ENCODE measurements around the gene C20orf173. TPM values are rescaled to one million over a fixed set of nuclear protein-coding genes. Genes with fewer than 3 reads are reported as not detected.

The C20orf173 gene
- total and polyA plus RNA-seq, 2 donors from 2014 or later, result not detected

DNA sequence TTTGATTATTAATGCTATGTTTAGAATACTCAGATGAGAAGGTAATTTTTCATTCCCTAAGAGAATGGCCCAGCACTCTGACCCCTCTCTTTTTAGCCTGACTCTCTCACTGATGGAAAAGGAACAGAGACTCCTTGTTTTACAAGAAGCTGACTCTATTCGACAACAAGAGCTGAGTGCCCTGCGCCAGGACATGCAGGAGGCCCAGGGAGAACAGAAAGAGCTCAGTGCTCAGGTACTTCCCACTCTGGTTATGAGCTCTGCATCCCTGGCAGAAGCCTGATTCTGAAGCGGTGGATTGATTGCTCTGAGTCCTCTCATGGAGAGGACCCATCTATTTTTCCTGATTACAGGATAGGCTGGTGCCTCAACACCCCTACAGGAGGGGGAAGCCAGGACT lies 33.0 kb downstream of the C20orf173 start:
- no peak for DNase-seq
- Histone ChIP-seq H3K27me3 (ENCODE audit: control insufficient read depth, insufficient read depth, low read length) (no peaks in the 10 kb centered on the region), H3K36me3 (ENCODE audit: control insufficient read depth in 2 of 3, insufficient read depth in 3 of 3, low read length in 3 of 3) (peaks cover 3 to 33% (median 24%) of the 10 kb centered on the region in 3 donors)

DNA sequence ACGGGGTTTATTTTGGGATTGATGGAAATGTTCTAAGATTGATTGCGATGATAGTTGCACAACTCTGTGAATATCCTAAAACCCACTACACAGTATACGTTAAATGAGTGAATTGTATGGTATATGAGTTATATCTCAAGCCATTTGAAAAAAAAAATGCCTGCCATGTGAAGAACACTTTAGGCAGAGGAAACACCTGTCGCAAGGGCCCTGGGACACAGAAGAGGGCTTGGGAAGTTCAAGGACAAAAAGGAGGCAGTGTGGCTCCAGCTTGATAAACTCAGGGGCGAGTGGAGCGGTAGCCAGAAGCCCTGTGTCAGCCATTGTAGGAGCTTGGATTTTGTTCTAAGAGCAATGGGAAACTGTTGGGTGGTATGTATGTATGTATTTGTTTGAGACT lies 37.1 kb downstream of the C20orf173 start:
- TF ChIP-seq, protein P1, sequence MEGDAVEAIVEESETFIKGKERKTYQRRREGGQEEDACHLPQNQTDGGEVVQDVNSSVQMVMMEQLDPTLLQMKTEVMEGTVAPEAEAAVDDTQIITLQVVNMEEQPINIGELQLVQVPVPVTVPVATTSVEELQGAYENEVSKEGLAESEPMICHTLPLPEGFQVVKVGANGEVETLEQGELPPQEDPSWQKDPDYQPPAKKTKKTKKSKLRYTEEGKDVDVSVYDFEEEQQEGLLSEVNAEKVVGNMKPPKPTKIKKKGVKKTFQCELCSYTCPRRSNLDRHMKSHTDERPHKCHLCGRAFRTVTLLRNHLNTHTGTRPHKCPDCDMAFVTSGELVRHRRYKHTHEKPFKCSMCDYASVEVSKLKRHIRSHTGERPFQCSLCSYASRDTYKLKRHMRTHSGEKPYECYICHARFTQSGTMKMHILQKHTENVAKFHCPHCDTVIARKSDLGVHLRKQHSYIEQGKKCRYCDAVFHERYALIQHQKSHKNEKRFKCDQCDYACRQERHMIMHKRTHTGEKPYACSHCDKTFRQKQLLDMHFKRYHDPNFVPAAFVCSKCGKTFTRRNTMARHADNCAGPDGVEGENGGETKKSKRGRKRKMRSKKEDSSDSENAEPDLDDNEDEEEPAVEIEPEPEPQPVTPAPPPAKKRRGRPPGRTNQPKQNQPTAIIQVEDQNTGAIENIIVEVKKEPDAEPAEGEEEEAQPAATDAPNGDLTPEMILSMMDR (IDR thresholded peaks at IDR 0.05; ENCODE audit: borderline replicate concordance, extremely low read depth, insufficient read depth), result no peak
- no peak overlapping the region for H3K4me3 ChIP-seq (ENCODE audit: low read length in 3 of 3)
- FAIRE-seq, result no peak

More for the DNA sequence above, 33.0 kb downstream of the C20orf173 start:
- H3K27ac ChIP-seq (ENCODE audit: low read depth in 2 of 2, low read length in 2 of 2), result no peak overlapping the region
- H3K9me3 ChIP-seq (ENCODE audit: control insufficient read depth in 2 of 3, insufficient read depth in 1 of 3, low read length in 3 of 3), result no peaks in the 10 kb centered on the region
- no peaks in the 10 kb centered on the region for H3K4me1 ChIP-seq (ENCODE audit: control insufficient read depth in 2 of 3, insufficient read depth in 2 of 3, low read depth in 1 of 3, low read length in 3 of 3)
- intact Hi-C loops (cut with DNase I), result no loop called here
- no peak for FAIRE-seq
- no peak overlapping the region for H3K4me3 ChIP-seq (ENCODE audit: low read length in 3 of 3)
- TF ChIP-seq, protein P1 (IDR thresholded peaks at IDR 0.05; ENCODE audit: borderline replicate concordance, extremely low read depth, insufficient read depth), result no peak
- H3K9ac ChIP-seq (ENCODE audit: low read length in 3 of 3), result no peak overlapping the region

DNA sequence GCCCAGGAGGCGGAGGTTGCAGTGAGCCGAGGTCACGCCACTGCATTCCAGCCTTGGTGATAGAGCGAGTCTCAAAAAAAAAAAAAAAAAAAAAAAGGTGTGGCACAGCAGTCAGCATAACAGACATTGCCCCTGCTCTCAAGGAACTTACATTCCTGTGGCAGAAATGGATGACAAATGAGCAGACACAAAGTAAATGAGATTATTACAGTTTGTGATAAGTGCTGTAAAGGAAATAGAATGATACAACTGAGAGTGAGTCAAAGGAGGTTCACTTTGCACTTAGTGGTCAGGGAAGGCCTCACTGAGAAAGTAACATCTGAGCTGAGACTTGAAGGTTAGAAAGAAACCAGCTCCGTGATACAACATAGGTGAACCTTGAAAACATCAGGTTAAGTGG lies 37.6 kb downstream of the C20orf173 start:
- Histone ChIP-seq H3K27ac (ENCODE audit: low read depth in 2 of 2, low read length in 2 of 2) (no peak overlapping the region), H3K36me3 (ENCODE audit: control insufficient read depth in 2 of 3, insufficient read depth in 3 of 3, low read length in 3 of 3) (peaks cover 2 to 34% (median 28%) of the 10 kb centered on the region in 3 donors), H3K4me1 (ENCODE audit: control insufficient read depth in 2 of 3, insufficient read depth in 2 of 3, low read depth in 1 of 3, low read length in 3 of 3) (no peaks in the 10 kb centered on the region), H3K9ac (ENCODE audit: low read length in 3 of 3) (no peak overlapping the region), H3K4me3 (ENCODE audit: low read length in 3 of 3) (no peak overlapping the region), H3K9me3 (ENCODE audit: control insufficient read depth in 2 of 3, insufficient read depth in 1 of 3, low read length in 3 of 3) (no peaks in the 10 kb centered on the region), H3K27me3 (ENCODE audit: control insufficient read depth, insufficient read depth, low read length) (no peaks in the 10 kb centered on the region)
- DNase-seq (no peak), FAIRE-seq (no peak)
- TF ChIP-seq, protein P1 (IDR thresholded peaks at IDR 0.05; ENCODE audit: borderline replicate concordance, extremely low read depth, insufficient read depth), result no peak
- intact Hi-C loops (cut with DNase I), result no loop called here

More for the DNA sequence above, 37.1 kb downstream of the C20orf173 start:
- Histone ChIP-seq H3K9me3 (ENCODE audit: control insufficient read depth in 2 of 3, insufficient read depth in 1 of 3, low read length in 3 of 3) (no peaks in the 10 kb centered on the region), H3K9ac (ENCODE audit: low read length in 3 of 3) (no peak overlapping the region), H3K36me3 (ENCODE audit: control insufficient read depth in 2 of 3, insufficient read depth in 3 of 3, low read length in 3 of 3) (peaks cover 2 to 38% (median 28%) of the 10 kb centered on the region in 3 donors), H3K4me1 (ENCODE audit: control insufficient read depth in 2 of 3, insufficient read depth in 2 of 3, low read depth in 1 of 3, low read length in 3 of 3) (no peaks in the 10 kb centered on the region), H3K27me3 (ENCODE audit: control insufficient read depth, insufficient read depth, low read length) (no peaks in the 10 kb centered on the region), H3K27ac (ENCODE audit: low read depth in 2 of 2, low read length in 2 of 2) (no peak overlapping the region)
- DNase-seq, result no peak
- intact Hi-C loops (cut with DNase I), result no loop called here

DNA sequence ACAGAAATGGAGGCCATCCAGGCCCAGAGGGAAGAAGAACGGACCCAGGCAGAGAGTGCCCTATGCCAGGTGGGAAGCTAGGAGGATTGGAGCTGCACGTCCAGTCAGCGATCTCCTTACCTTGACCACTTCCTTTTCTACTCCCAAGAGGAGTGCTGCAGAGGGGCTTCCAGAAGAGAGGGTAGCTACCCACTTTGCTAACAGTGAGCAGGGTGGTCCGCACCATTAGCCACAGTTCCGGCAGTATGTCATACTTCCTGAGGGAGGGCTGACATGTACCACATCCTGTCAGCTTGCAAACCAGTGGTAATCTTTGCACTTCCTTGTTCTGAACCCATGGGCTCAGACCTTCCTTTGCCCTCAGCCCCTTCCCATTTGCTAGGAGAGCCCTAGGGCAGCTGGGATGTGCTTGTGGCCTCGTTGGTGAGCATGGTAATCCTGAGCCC lies 38.7 kb downstream of the C20orf173 start:
- Histone ChIP-seq H3K27me3 (ENCODE audit: control insufficient read depth, insufficient read depth, low read length) (no peaks in the 10 kb centered on the region), H3K9ac (ENCODE audit: low read length in 3 of 3) (no peak overlapping the region), H3K9me3 (ENCODE audit: control insufficient read depth in 2 of 3, insufficient read depth in 1 of 3, low read length in 3 of 3) (no peaks in the 10 kb centered on the region), H3K36me3 (ENCODE audit: control insufficient read depth in 2 of 3, insufficient read depth in 3 of 3, low read length in 3 of 3) (peaks cover 2 to 31% (median 24%) of the 10 kb centered on the region in 3 donors), H3K4me1 (ENCODE audit: control insufficient read depth in 2 of 3, insufficient read depth in 2 of 3, low read depth in 1 of 3, low read length in 3 of 3) (no peaks in the 10 kb centered on the region), H3K4me3 (ENCODE audit: low read length in 3 of 3) (peak overlapping the region in 2 of 3 donors; percentile 26 to 41), H3K27ac (ENCODE audit: low read depth in 2 of 2, low read length in 2 of 2) (no peak overlapping the region)
- intact Hi-C loops (cut with DNase I), result no loop called here
- TF ChIP-seq, protein P1 (IDR thresholded peaks at IDR 0.05; ENCODE audit: borderline replicate concordance, extremely low read depth, insufficient read depth), result no peak
- FAIRE-seq, result no peak
- DNase-seq, result no peak

All from kidney (tissue), 14 donors.